NT2/D1 (cell line): ENCODE measurements around the gene C9orf57.

Experiments
- YY1 ChIP-seq: IDR thresholded peaks from 2 replicates; pipeline ENCODE4 v1.6.1; 2011; ENCODE audit not compliant: insufficient read length, insufficient read depth
- ZNF274 ChIP-seq: IDR thresholded peaks from 2 replicates; pipeline ENCODE4 v1.6.1; 2011; ENCODE audit warnings: mild to moderate bottlenecking, low read depth, low read length

GRCh38 chr9:72043576-72043975 lies 16.8 kb downstream of the C9orf57 start:
- no peak for TF ChIP-seq ZNF274
- no peak for TF ChIP-seq YY1
